ENCODE measurements around the gene COL5A2. TPM values are rescaled to one million over a fixed set of nuclear protein-coding genes. Genes with fewer than 3 reads are reported as not detected.

COL5A2 gene
- total RNA-seq, 6 donors from 2014 or later: 9.0 to 42.7 (median 26.8) TPM

GRCh38 chr2:189124175-189124574, 55.4 kb downstream of the COL5A2 start:
- Histone ChIP-seq H3K36me3 (no peaks in the 10 kb centered on the region), H3K4me3 (no peak overlapping the region), H3K27me3 (no peaks in the 10 kb centered on the region), H3K27ac (no peak overlapping the region), H3K9me3 (no peaks in the 10 kb centered on the region), H3K4me1 (no peaks in the 10 kb centered on the region)
- WGBS, 2 donors: 65 to 73% methylated on average over 5 of the region's 5 CpGs
- TF ChIP-seq EP300 (IDR thresholded peaks at IDR 0.05) (no peak), POLR2AphosphoS5 (IDR thresholded peaks at IDR 0.05) (no peak), POLR2A (IDR thresholded peaks at IDR 0.05) (no peak), CTCF (IDR thresholded peaks at IDR 0.05) (no peak)
- DNase-seq (no peak), ATAC-seq (ENCODE audit: low FRiP score in 2 of 2) (no peak)

GRCh38 chr2:189118386-189118785, 61.2 kb downstream of the COL5A2 start:
- TF ChIP-seq EP300 (IDR thresholded peaks at IDR 0.05) (no peak), CTCF (IDR thresholded peaks at IDR 0.05) (no peak), POLR2A (IDR thresholded peaks at IDR 0.05) (no peak), POLR2AphosphoS5 (IDR thresholded peaks at IDR 0.05) (no peak)
- no peaks in the 10 kb centered on the region for H3K36me3 ChIP-seq
- no peaks in the 10 kb centered on the region for H3K9me3 ChIP-seq
- no peaks in the 10 kb centered on the region for H3K27me3 ChIP-seq
- no peak overlapping the region for H3K27ac ChIP-seq
- no peak for ATAC-seq (ENCODE audit: low FRiP score in 2 of 2)
- H3K4me3 ChIP-seq: no peak overlapping the region
- DNase-seq: no peak
- H3K4me1 ChIP-seq: peaks cover 0 to 3% (median 0%) of the 10 kb centered on the region in 4 donors

GRCh38 chr2:189116979-189117378, 62.6 kb downstream of the COL5A2 start:
- H3K4me1 ChIP-seq: peaks cover 0 to 3% (median 0%) of the 10 kb centered on the region in 4 donors
- DNase-seq: no peak

GRCh38 chr2:189116087-189116486, 63.5 kb downstream of the COL5A2 start:
- Histone ChIP-seq H3K36me3 (no peaks in the 10 kb centered on the region), H3K27ac (no peak overlapping the region), H3K4me3 (no peak overlapping the region), H3K4me1 (peaks cover 0 to 3% (median 0%) of the 10 kb centered on the region in 4 donors), H3K9me3 (no peaks in the 10 kb centered on the region), H3K27me3 (no peaks in the 10 kb centered on the region)
- no peak for DNase-seq
- TF ChIP-seq POLR2AphosphoS5 (IDR thresholded peaks at IDR 0.05) (no peak), CTCF (IDR thresholded peaks at IDR 0.05) (no peak), POLR2A (IDR thresholded peaks at IDR 0.05) (no peak), EP300 (IDR thresholded peaks at IDR 0.05) (no peak)
- WGBS, 2 donors: 86 to 88% methylated on average over 4 of the region's 4 CpGs
- no peak for ATAC-seq (ENCODE audit: low FRiP score in 2 of 2)

More at GRCh38 chr2:189116979-189117378, 62.6 kb downstream of the COL5A2 start:
- ATAC-seq (ENCODE audit: low FRiP score in 2 of 2): no peak
- H3K36me3 ChIP-seq: no peaks in the 10 kb centered on the region
- no peaks in the 10 kb centered on the region for H3K9me3 ChIP-seq
- no peak overlapping the region for H3K4me3 ChIP-seq
- 55 to 67% methylated on average over 1 of the region's 1 CpG for WGBS, 2 donors
- no peaks in the 10 kb centered on the region for H3K27me3 ChIP-seq
- no peak overlapping the region for H3K27ac ChIP-seq
- TF ChIP-seq POLR2AphosphoS5 (IDR thresholded peaks at IDR 0.05) (no peak), CTCF (IDR thresholded peaks at IDR 0.05) (no peak), POLR2A (IDR thresholded peaks at IDR 0.05) (no peak), EP300 (IDR thresholded peaks at IDR 0.05) (no peak)

- ATAC-seq (ENCODE audit: low FRiP score in 2 of 2) (no peak), DNase-seq (no peak)
- 54 to 70% methylated on average over 2 of the region's 2 CpGs for WGBS, 2 donors
- Histone ChIP-seq H3K27me3 (no peaks in the 10 kb centered on the region), H3K36me3 (no peaks in the 10 kb centered on the region), H3K27ac (no peak overlapping the region), H3K9me3 (no peaks in the 10 kb centered on the region), H3K4me1 (peaks cover 0 to 3% (median 0%) of the 10 kb centered on the region in 4 donors), H3K4me3 (no peak overlapping the region)
- TF ChIP-seq EP300 (IDR thresholded peaks at IDR 0.05) (no peak), POLR2AphosphoS5 (IDR thresholded peaks at IDR 0.05) (no peak), CTCF (IDR thresholded peaks at IDR 0.05) (no peak), POLR2A (IDR thresholded peaks at IDR 0.05) (no peak)
These were observed 64.4 kb downstream of the COL5A2 start for GRCh38 chr2:189115126-189115525.

All from upper lobe of left lung (tissue), 6 donors.